ENCODE measurements around the gene TNFSF13. TPM values are rescaled to one million over a fixed set of nuclear protein-coding genes. Genes with fewer than 3 reads are reported as not detected.

TNFSF13 gene
- total and polyA plus RNA-seq, 2 of the 8 experiments (the other 6 are each of a cell fraction or from before 2014, with no cell fraction given) = 2.1 to 2.6 TPM

DNA sequence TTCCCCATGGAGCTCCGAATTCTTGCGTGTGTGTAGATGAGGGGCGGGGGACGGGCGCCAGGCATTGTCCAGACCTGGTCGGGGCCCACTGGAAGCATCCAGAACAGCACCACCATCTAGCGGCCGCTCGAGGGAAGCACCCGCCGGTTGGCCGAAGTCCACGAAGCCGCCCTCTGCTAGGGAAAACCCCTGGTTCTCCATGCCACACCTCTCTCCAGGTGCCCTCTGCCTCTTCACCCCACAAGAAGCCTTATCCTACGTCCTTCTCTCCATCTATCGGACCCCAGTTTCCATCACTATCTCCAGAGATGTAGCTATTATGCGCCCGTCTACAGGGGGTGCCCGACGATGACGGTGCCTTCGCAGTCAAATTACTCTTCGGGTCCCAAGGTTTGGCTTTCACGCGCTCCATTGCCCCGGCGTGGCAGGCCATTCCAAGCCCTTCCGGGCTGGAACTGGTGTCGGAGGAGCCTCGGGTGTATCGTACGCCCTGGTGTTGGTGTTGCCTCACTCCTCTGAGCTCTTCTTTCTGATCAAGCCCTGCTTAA lies 2.6 kb downstream of the TNFSF13 start (continued):
- TF ChIP-seq BACH1 (IDR thresholded peaks at IDR 0.05; ENCODE audit: low read length) (peak; percentile 78), CEBPB (IDR thresholded peaks at IDR 0.05; ENCODE audit: low read depth, low read length) (no peak), SUZ12 (IDR thresholded peaks at IDR 0.05; ENCODE audit: low read length) (no peak), GABPA (IDR thresholded peaks at IDR 0.05; ENCODE audit: borderline replicate concordance, insufficient read depth, low read length) (no peak), TAF1 (IDR thresholded peaks at IDR 0.05; ENCODE audit: low read depth, low read length) (0 out of 2 replicates have a peak, but pooled peaks have one; percentile 18), YY1 (IDR thresholded peaks at IDR 0.05; ENCODE audit: low read depth, low read length) (peak; percentile 7), CTBP2 (IDR thresholded peaks at IDR 0.05; ENCODE audit: borderline replicate concordance, insufficient read depth, insufficient read length, low read length) (no peak), SIRT6 (IDR thresholded peaks at IDR 0.05; ENCODE audit: low read length) (no peak), TBP (IDR thresholded peaks at IDR 0.05; ENCODE audit: low read depth, low read length) (no peak; the same call in 1 of the 2 replicates), MAFK (IDR thresholded peaks at IDR 0.05; ENCODE audit: low read depth, low read length) (no peak), POLR2AphosphoS5 (IDR thresholded peaks at IDR 0.05; ENCODE audit: low read depth, low read length) (no peak), RAD21 (IDR thresholded peaks at IDR 0.05 in 1 of 2, conservative IDR thresholded peaks at IDR 0.05 in 1 of 2; ENCODE audit: low read depth in 2 of 2, low read length in 2 of 2) (peak; percentile 83 to 88), SIN3A (conservative IDR thresholded peaks at IDR 0.05 in 1 of 2, IDR thresholded peaks at IDR 0.05 in 1 of 2; ENCODE audit: low read depth in 1 of 2, low read length in 2 of 2) (peak in 1 of 2 experiments; percentile 61; a peak in 2 of 4 replicates), EGR1 (IDR thresholded peaks at IDR 0.05; ENCODE audit: borderline replicate concordance, low read depth, low read length) (no peak), FOSL1 (IDR thresholded peaks at IDR 0.05; ENCODE audit: insufficient read depth, low read depth, low read length) (no peak), SRF (IDR thresholded peaks at IDR 0.05; ENCODE audit: low read depth, low read length) (no peak), RBBP5 (IDR thresholded peaks at IDR 0.05; ENCODE audit: borderline replicate concordance, low read depth, low read length) (no peak), JUND (IDR thresholded peaks at IDR 0.05; ENCODE audit: low read length) (no peak), HDAC2 (IDR thresholded peaks at IDR 0.05; ENCODE audit: borderline replicate concordance in 1 of 2, low read depth in 2 of 2, low read length in 2 of 2) (0 out of 4 replicates have a peak, but pooled peaks of 1 of the 2 experiments have one; percentile 18)
- TF ChIP-seq, protein P1, sequence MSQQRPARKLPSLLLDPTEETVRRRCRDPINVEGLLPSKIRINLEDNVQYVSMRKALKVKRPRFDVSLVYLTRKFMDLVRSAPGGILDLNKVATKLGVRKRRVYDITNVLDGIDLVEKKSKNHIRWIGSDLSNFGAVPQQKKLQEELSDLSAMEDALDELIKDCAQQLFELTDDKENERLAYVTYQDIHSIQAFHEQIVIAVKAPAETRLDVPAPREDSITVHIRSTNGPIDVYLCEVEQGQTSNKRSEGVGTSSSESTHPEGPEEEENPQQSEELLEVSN (IDR thresholded peaks at IDR 0.05) = no peak
- TF ChIP-seq, protein P2, sequence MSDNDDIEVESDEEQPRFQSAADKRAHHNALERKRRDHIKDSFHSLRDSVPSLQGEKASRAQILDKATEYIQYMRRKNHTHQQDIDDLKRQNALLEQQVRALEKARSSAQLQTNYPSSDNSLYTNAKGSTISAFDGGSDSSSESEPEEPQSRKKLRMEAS (IDR thresholded peaks at IDR 0.05) = no peak
- TF ChIP-seq, protein P3, sequence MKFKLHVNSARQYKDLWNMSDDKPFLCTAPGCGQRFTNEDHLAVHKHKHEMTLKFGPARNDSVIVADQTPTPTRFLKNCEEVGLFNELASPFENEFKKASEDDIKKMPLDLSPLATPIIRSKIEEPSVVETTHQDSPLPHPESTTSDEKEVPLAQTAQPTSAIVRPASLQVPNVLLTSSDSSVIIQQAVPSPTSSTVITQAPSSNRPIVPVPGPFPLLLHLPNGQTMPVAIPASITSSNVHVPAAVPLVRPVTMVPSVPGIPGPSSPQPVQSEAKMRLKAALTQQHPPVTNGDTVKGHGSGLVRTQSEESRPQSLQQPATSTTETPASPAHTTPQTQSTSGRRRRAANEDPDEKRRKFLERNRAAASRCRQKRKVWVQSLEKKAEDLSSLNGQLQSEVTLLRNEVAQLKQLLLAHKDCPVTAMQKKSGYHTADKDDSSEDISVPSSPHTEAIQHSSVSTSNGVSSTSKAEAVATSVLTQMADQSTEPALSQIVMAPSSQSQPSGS (IDR thresholded peaks at IDR 0.05; ENCODE audit: low read length) = no peak

Measured in H1 (cell line).